NCI-H510A (cell line): ENCODE measurements around the gene TMEM178B.
A peak's percentile ranks its signal among the peaks of the same experiment; 100 is the strongest.

Experiments
- DNase-seq: peaks from one replicate; lab custom pipeline; 2025; lab: John Stamatoyannopoulos, UW

The TMEM178B gene

GRCh38 chr7:141430455-141431139, 356.7 kb downstream of the TMEM178B start:
- peak; percentile 32 for DNase-seq

- DNase-seq, result no peak
Observed at GRCh38 chr7:141431140-141431479, 357.2 kb downstream of the TMEM178B start.

- no peak for DNase-seq
Observed at GRCh38 chr7:141431711-141432110, 357.8 kb downstream of the TMEM178B start.

GRCh38 chr7:141433698-141434097, 359.8 kb downstream of the TMEM178B start:
- DNase-seq, result no peak

- no peak for DNase-seq
Observed at GRCh38 chr7:141436139-141436538, 362.3 kb downstream of the TMEM178B start.

- DNase-seq, result no peak
Observed at GRCh38 chr7:141436575-141437075, 362.8 kb downstream of the TMEM178B start.

GRCh38 chr7:141439164-141439563, 365.3 kb downstream of the TMEM178B start:
- DNase-seq, result no peak

GRCh38 chr7:141439776-141440175, 365.9 kb downstream of the TMEM178B start:
- DNase-seq, result no peak

- no peak for DNase-seq
Observed at GRCh38 chr7:141441837-141442627, 368.2 kb downstream of the TMEM178B start.

- DNase-seq, result no peak
Observed at GRCh38 chr7:141442781-141443180, 368.9 kb downstream of the TMEM178B start.

GRCh38 chr7:141444961-141445360, 371.1 kb downstream of the TMEM178B start:
- DNase-seq, result no peak

- DNase-seq, result no peak
Observed at GRCh38 chr7:141451232-141451631, 377.4 kb downstream of the TMEM178B start.

GRCh38 chr7:141452911-141453310, 379.0 kb downstream of the TMEM178B start:
- no peak for DNase-seq

- no peak for DNase-seq
Observed at GRCh38 chr7:141454338-141454737, 380.5 kb downstream of the TMEM178B start.

- no peak for DNase-seq
Observed at GRCh38 chr7:141455723-141456122, 381.9 kb downstream of the TMEM178B start.

GRCh38 chr7:141456298-141456697, 382.4 kb downstream of the TMEM178B start:
- no peak for DNase-seq

- DNase-seq, result no peak
Observed at GRCh38 chr7:141456711-141457110, 382.8 kb downstream of the TMEM178B start.

GRCh38 chr7:141460781-141461715, 387.2 kb downstream of the TMEM178B start:
- no peak for DNase-seq

- no peak for DNase-seq
Observed at GRCh38 chr7:141461924-141462323, 388.1 kb downstream of the TMEM178B start.

- no peak for DNase-seq
Observed at GRCh38 chr7:141462958-141463357, 389.1 kb downstream of the TMEM178B start.

GRCh38 chr7:141463986-141464385, 390.1 kb downstream of the TMEM178B start:
- DNase-seq, result no peak

- DNase-seq, result no peak
Observed at GRCh38 chr7:141464551-141464950, 390.7 kb downstream of the TMEM178B start.
